Trophoblast cell (in vitro differentiated cells and primary cell): ENCODE results near the gene NDST4. TPM values are rescaled to one million over a fixed set of nuclear protein-coding genes. Genes with fewer than 3 reads are reported as not detected.

Experiments
- DNase-seq, 2 donors: peaks; one replicate each; pipeline ENCODE4 v3.0.0-alpha.2; 2016
- H2AFZ ChIP-seq: 2 replicates; pipeline ENCODE4 v1.6.1; 2013; ENCODE audit warnings: low read length, moderate library complexity, mild to moderate bottlenecking; ENCODE audit not compliant: insufficient read depth, poor library complexity
- H2AK5ac ChIP-seq: 2 replicates; pipeline ENCODE4 v1.6.1; 2013; ENCODE audit warnings: mild to moderate bottlenecking, low read length
- H2BK120ac ChIP-seq: 2 replicates; pipeline ENCODE4 v1.6.1; 2013; ENCODE audit warnings: low read length, mild to moderate bottlenecking, moderate library complexity; ENCODE audit not compliant: insufficient read depth, poor library complexity
- H2BK12ac ChIP-seq: 2 replicates; pipeline ENCODE4 v1.6.1; 2013; ENCODE audit warnings: mild to moderate bottlenecking, low read length, moderate library complexity
- H2BK5ac ChIP-seq: 2 replicates; pipeline ENCODE4 v1.6.1; 2013; ENCODE audit warnings: low read length, low read depth, moderate library complexity, mild to moderate bottlenecking; ENCODE audit not compliant: poor library complexity
- H3K14ac ChIP-seq: 2 replicates; pipeline ENCODE4 v1.6.1; 2013; ENCODE audit warnings: mild to moderate bottlenecking, low read length
- H3K18ac ChIP-seq: 2 replicates; pipeline ENCODE4 v1.6.1; 2013; ENCODE audit warnings: mild to moderate bottlenecking, low read length
- H3K23ac ChIP-seq: 2 replicates; pipeline ENCODE4 v1.6.1; 2013; ENCODE audit warnings: low read length
- H3K27ac ChIP-seq: 2 replicates; pipeline ENCODE4 v1.5.1; 2013; ENCODE audit warnings: low read depth, mild to moderate bottlenecking, inconsistent platforms, low read length, moderate library complexity
- H3K27me3 ChIP-seq: 2 replicates; pipeline ENCODE4 v1.6.1; 2013; ENCODE audit warnings: inconsistent platforms, mild to moderate bottlenecking, low read length, moderate library complexity; ENCODE audit not compliant: insufficient read depth
- H3K36me3 ChIP-seq, 2 experiments: 1 replicate in 1 of 2; 2 replicates in 1 of 2; pipeline ENCODE4 v1.6.1; 2013; ENCODE audit warnings: low read length in 2 of 2, mild to moderate bottlenecking in 2 of 2, moderate library complexity in 1 of 2; ENCODE audit not compliant: insufficient read depth in 2 of 2, control insufficient read depth in 1 of 2
- H3K4ac ChIP-seq: 2 replicates; pipeline ENCODE4 v1.6.1; 2013; ENCODE audit warnings: low read depth, mild to moderate bottlenecking, low read length, moderate library complexity
- H3K4me1 ChIP-seq, 2 experiments: 1 replicate in 1 of 2; 2 replicates in 1 of 2; pipeline ENCODE4 v1.6.1; 2013; ENCODE audit warnings: low read length in 2 of 2, mild to moderate bottlenecking in 2 of 2, moderate library complexity in 1 of 2; ENCODE audit not compliant: insufficient read depth in 2 of 2, control insufficient read depth in 1 of 2
- H3K4me2 ChIP-seq: 2 replicates; pipeline ENCODE4 v1.6.1; 2013; ENCODE audit warnings: inconsistent platforms, mild to moderate bottlenecking, low read length, moderate library complexity
- H3K4me3 ChIP-seq: 2 replicates; pipeline ENCODE4 v1.5.1; 2013; ENCODE audit warnings: mild to moderate bottlenecking, low read depth, low read length, inconsistent platforms
- H3K79me1 ChIP-seq: one replicate; pipeline ENCODE4 v1.6.1; 2013; ENCODE audit warnings: low read length
- H3K79me2 ChIP-seq: 2 replicates; pipeline ENCODE4 v1.6.1; 2013; ENCODE audit warnings: low read length, mild to moderate bottlenecking; ENCODE audit not compliant: control insufficient read depth, insufficient read depth, poor library complexity
- H3K9ac ChIP-seq: 2 replicates; pipeline ENCODE4 v1.6.1; 2013; ENCODE audit warnings: mild to moderate bottlenecking, low read length
- H3K9me3 ChIP-seq: 2 replicates; pipeline ENCODE4 v1.6.1; 2013; ENCODE audit warnings: low read depth, mild to moderate bottlenecking, control low read depth, inconsistent platforms, low read length; ENCODE audit not compliant: insufficient read depth
- H4K12ac ChIP-seq: 2 replicates; pipeline ENCODE4 v1.6.1; 2013; ENCODE audit warnings: low read depth, mild to moderate bottlenecking, low read length, moderate library complexity
- H4K8ac ChIP-seq: 2 replicates; pipeline ENCODE4 v1.6.1; 2013; ENCODE audit warnings: low read depth, mild to moderate bottlenecking, low read length, moderate library complexity
- H4K91ac ChIP-seq: one replicate; pipeline ENCODE4 v1.6.1; 2013; ENCODE audit warnings: low read depth, mild to moderate bottlenecking, low read length, moderate library complexity
- WGBS: extraction: QIAGEN DNeasy Blood & Tissue Kit; methylation state at CpG from one replicate; pipeline ENCODE4 v1.1.7; 2013; ENCODE audit warnings: missing lambda C conversion rate; ENCODE audit not compliant: insufficient read length, insufficient coverage; ENCODE audit errors: extremely low coverage; 5-methylcytosine and 5-hydroxymethylcytosine counted together
- polyA plus RNA-seq: library from polyadenylated mRNA; stranded (reverse); fragments of 200-250 nt; gene quantifications from 2 replicates; pipeline ENCODE4 v1.2.3, GENCODE V29; 2013

The NDST4 gene
- not detected in 2 replicates for polyA plus RNA-seq

DNA sequence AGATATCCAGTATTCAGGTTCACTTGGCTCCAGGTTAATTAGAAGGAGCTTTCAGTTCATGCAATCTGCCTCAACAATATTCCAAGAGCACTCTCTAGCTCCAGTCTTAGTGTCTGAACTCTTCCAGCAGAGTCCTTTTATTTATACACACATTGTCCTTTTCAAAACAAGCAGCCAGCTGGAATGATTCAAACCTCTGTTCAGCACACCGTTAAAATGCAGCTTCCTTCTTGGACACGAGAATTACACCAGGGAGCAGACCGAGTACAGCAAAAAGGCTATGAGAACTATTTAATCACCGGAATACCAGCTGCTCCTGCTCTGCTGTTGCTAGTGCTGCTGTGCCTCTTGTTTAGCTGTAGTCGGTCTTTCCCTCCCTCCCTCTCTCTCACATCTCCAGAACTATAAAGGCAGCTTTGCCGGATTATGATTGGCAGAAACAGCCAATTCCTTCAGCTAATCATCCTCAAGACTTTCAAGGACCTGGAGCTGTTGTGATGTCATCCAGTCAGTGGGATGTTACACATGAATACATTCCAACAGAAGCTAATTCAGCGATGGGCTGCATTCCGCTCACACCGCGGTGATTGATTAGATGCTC is at the start of gene NDST4:
Gene NDST4, minus strand, starts transcription at position 115 of the 601 bp plus-strand sequence. CDS start 36,584 bp downstream, outside the sequence.
- no peak within 1 kb of the TSS for H3K4me2 ChIP-seq
- H2AK5ac ChIP-seq: no peak within 1 kb of the TSS
- H3K36me3 ChIP-seq: no peaks in the 10 kb centered on the region
- H4K12ac ChIP-seq: no peak within 1 kb of the TSS
- H2BK5ac ChIP-seq: no peak within 1 kb of the TSS
- H4K8ac ChIP-seq: no peak within 1 kb of the TSS
- H3K9me3 ChIP-seq: no peaks in the 10 kb centered on the region
- H2BK12ac ChIP-seq: no peak within 1 kb of the TSS
- H3K4me3 ChIP-seq: no peak within 1 kb of the TSS
- H3K9ac ChIP-seq: no peak within 1 kb of the TSS
- no peaks in the 10 kb centered on the region for H3K79me1 ChIP-seq
- no peak within 1 kb of the TSS for H3K18ac ChIP-seq
- DNase-seq: peak in 1 of 2 donors; percentile 13
- WGBS: no CpG with 5 or more reads among the region's 10 CpGs
- no peak within 1 kb of the TSS for H2AFZ ChIP-seq
- H3K4me1 ChIP-seq: no peaks in the 10 kb centered on the region
- no peak within 1 kb of the TSS for H3K27ac ChIP-seq
- H2BK120ac ChIP-seq: no peak within 1 kb of the TSS
- H3K14ac ChIP-seq: no peak within 1 kb of the TSS
- H3K79me2 ChIP-seq: no peaks in the 10 kb centered on the region
- H4K91ac ChIP-seq: no peak within 1 kb of the TSS
- no peaks in the 10 kb centered on the region for H3K27me3 ChIP-seq
- H3K23ac ChIP-seq: no peak within 1 kb of the TSS
- no peak within 1 kb of the TSS for H3K4ac ChIP-seq

- Histone ChIP-seq H3K9ac (no peak overlapping the region), H3K4ac (no peak overlapping the region), H3K79me1 (no peaks in the 10 kb centered on the region), H4K12ac (no peak overlapping the region), H3K14ac (no peak overlapping the region), H3K27me3 (no peaks in the 10 kb centered on the region), H2AK5ac (no peak overlapping the region), H3K79me2 (no peaks in the 10 kb centered on the region), H3K36me3 (no peaks in the 10 kb centered on the region), H2BK5ac (no peak overlapping the region), H2AFZ (no peak overlapping the region), H3K9me3 (no peaks in the 10 kb centered on the region), H3K4me1 (no peaks in the 10 kb centered on the region), H4K91ac (no peak overlapping the region), H3K23ac (no peak overlapping the region), H3K4me3 (no peak overlapping the region), H3K27ac (no peak overlapping the region), H3K18ac (no peak overlapping the region), H2BK12ac (no peak overlapping the region), H2BK120ac (no peak overlapping the region), H3K4me2 (no peak overlapping the region), H4K8ac (no peak overlapping the region)
- WGBS: no CpG with 5 or more reads among the region's 1 CpG
- no peak for DNase-seq
Observed at GRCh38 chr4:115159141-115159540, 45.7 kb upstream of the NDST4 start.

DNA sequence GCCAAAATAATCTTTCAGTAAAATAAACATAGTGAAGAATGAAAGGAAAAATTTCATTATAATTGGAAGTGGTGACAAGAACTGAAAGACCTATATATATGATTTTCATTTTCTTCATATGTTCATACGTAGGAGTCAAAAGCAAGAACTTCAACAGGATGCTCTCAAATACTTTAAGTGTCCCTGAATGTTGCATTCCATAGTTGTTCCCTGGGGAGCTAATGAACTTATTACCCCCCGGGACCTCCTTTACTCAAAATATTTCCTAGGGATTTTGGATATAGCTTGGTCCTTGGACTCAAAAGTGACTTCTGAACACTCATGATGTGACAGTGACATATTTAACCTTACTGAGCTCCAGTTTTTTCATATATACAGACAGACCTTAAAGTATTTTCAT is 44.9 kb upstream of the NDST4 start:
- Histone ChIP-seq H2BK12ac (no peak overlapping the region), H4K91ac (no peak overlapping the region), H3K9ac (no peak overlapping the region), H3K18ac (no peak overlapping the region), H4K12ac (no peak overlapping the region), H3K79me1 (no peaks in the 10 kb centered on the region), H3K4me3 (no peak overlapping the region), H3K14ac (no peak overlapping the region), H3K23ac (no peak overlapping the region), H2BK5ac (no peak overlapping the region), H2AFZ (no peak overlapping the region), H3K4me1 (no peaks in the 10 kb centered on the region), H2BK120ac (no peak overlapping the region), H3K9me3 (no peaks in the 10 kb centered on the region), H3K27me3 (no peaks in the 10 kb centered on the region), H3K79me2 (no peaks in the 10 kb centered on the region), H3K27ac (no peak overlapping the region), H3K4ac (no peak overlapping the region), H2AK5ac (no peak overlapping the region), H3K36me3 (no peaks in the 10 kb centered on the region), H3K4me2 (no peak overlapping the region), H4K8ac (no peak overlapping the region)
- no peak for DNase-seq
- no CpG with 5 or more reads among the region's 2 CpGs for WGBS

DNA sequence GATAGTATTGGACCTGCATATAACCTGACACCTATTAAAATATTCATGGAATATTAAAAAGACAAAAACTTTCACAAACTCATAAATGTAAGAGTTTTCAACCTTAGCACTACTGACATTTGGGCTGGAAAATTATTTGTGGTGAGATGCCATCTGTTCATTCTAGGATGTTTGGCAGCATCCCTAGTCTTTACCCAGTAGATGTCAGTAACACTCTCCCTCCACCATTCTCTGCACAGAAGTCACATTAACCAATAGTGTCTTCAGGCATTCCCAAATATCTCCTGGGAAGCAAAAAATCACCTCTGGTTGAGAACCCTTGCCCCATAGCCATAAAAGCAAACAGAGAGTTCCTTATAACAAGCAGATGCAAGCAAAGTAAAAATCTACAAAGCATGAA is 41.4 kb upstream of the NDST4 start:
- Histone ChIP-seq H4K12ac (no peak overlapping the region), H3K4me1 (no peaks in the 10 kb centered on the region), H3K14ac (no peak overlapping the region), H3K9ac (no peak overlapping the region), H3K4ac (no peak overlapping the region), H3K23ac (no peak overlapping the region), H4K8ac (no peak overlapping the region), H3K79me1 (no peaks in the 10 kb centered on the region), H3K9me3 (no peaks in the 10 kb centered on the region), H2BK120ac (no peak overlapping the region), H2BK12ac (no peak overlapping the region), H2AK5ac (no peak overlapping the region), H4K91ac (no peak overlapping the region), H3K27me3 (no peaks in the 10 kb centered on the region), H3K79me2 (no peaks in the 10 kb centered on the region), H3K4me2 (no peak overlapping the region), H3K36me3 (no peaks in the 10 kb centered on the region), H3K4me3 (no peak overlapping the region), H2AFZ (no peak overlapping the region), H2BK5ac (no peak overlapping the region), H3K27ac (no peak overlapping the region), H3K18ac (no peak overlapping the region)
- DNase-seq: no peak
